Esophagus muscularis mucosa (tissue), 4 donors: ENCODE measurements around the gene KCNJ9. TPM values are rescaled to one million over a fixed set of nuclear protein-coding genes. Genes with fewer than 3 reads are reported as not detected.

Experiments used
- DNase-seq: peaks from one replicate; pipeline ENCODE4 v3.0.0-alpha.2; 2017; ENCODE audit errors: extremely low spot score
- H3K27ac ChIP-seq, 4 donors: fragments of 200-600 bp; sonication (generic); replicated peaks in 1 of 4; 1 replicate in 3 of 4; 2 replicates in 1 of 4; pipeline ENCODE4 v1.5.1; 2016 to 2019; ENCODE audit warnings: mild to moderate bottlenecking in 1 of 4
- H3K27me3 ChIP-seq, 4 donors: fragments of 200-600 bp; sonication (generic); one replicate each; pipeline versions ENCODE4 v1.5.1 to v1.6.0; 2016 to 2019
- H3K36me3 ChIP-seq, 4 donors: fragments of 200-600 bp; sonication (generic); one replicate each; pipeline ENCODE4 v1.5.1; 2016 to 2019
- H3K4me1 ChIP-seq, 4 donors: fragments of 200-600 bp; sonication (generic); one replicate each; pipeline ENCODE4 v1.5.1; 2016 to 2019
- H3K4me3 ChIP-seq, 4 donors: fragments of 200-600 bp; sonication (generic); 1 replicate in 2 of 4; 2 replicates in 2 of 4; pipeline ENCODE4 v1.5.1; 2016 to 2019; ENCODE audit warnings: mild to moderate bottlenecking in 4 of 4, moderate library complexity in 1 of 4
- H3K9me3 ChIP-seq, 4 donors: fragments of 200-600 bp; sonication (generic); 1 replicate in 3 of 4; 2 replicates in 1 of 4; pipeline ENCODE4 v1.5.1; 2016 to 2019
- EP300 ChIP-seq: sonication (generic); formaldehyde crosslinking; IDR thresholded peaks from one replicate; pipeline ENCODE4 v1.6.1; 2017; ENCODE audit warnings: antibody characterized with exemption
- POLR2A ChIP-seq: fragments of 450-650 bp; IDR thresholded peaks from one replicate; pipeline ENCODE4 v1.6.1; 2017; ENCODE audit warnings: antibody characterized with exemption, moderate library complexity, mild to moderate bottlenecking, low read depth
- POLR2AphosphoS5 ChIP-seq, 2 donors: sonication (generic); formaldehyde crosslinking; IDR thresholded peaks; one replicate each; pipeline ENCODE4 v1.6.1; 2017; ENCODE audit warnings: antibody characterized with exemption in 2 of 2
- WGBS: methylation state at CpG from one replicate; pipeline ENCODE4 v1.1.5; 2018; 5-methylcytosine and 5-hydroxymethylcytosine counted together
- intact Hi-C: fragments of 100-400 bp; cut with DNase I; formaldehyde crosslinking; loops from one replicate; pipeline ENCODE4 v1.15.1; 2023
- total RNA-seq, 4 donors: library from RNA; depleted of rRNA; stranded (reverse); fragments of >200 nt; gene quantifications; one replicate each; pipeline versions ENCODE4 v1.1.0 to v1.2.1, GENCODE V29; 2016
- TF ChIP-seq, protein P1 (sequence below), 3 experiments: fragments of 200-600 bp in 2 of 3; fragments of 450-650 bp in 1 of 3; sonication (generic) in 2 of 3; IDR thresholded peaks; one replicate each; pipeline ENCODE4 v1.5.1; 2017 to 2019; ENCODE audit warnings: antibody characterized with exemption in 3 of 3, mild to moderate bottlenecking in 2 of 3, moderate library complexity in 1 of 3

KCNJ9 gene
- total RNA-seq, 4 donors from 2014 or later: not detected

DNA sequence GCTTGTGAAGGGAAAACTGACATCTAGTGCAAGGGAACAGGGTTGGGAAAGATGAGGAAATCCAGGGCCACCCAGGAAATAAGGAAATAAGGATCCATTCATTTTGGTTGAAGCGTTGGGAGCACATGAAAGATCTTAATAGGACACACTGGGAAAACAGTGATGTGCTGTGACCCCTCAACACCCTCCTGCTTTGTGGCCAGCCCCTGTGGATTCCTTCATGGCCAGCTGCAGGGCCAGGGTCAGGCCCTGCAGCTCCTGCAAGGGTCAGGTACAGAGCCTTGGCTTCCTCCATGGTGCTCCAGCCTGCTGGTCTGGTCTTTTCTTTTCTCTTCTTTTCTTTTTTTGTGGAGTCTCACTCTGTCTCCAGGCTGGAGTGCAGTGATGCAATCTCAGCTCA is 30.7 kb upstream of the KCNJ9 start:
- Histone ChIP-seq H3K27me3 (peaks cover 0 to 26% (median 0%) of the 10 kb centered on the region in 4 donors), H3K4me3 (no peak overlapping the region), H3K9me3 (no peaks in the 10 kb centered on the region), H3K36me3 (no peaks in the 10 kb centered on the region), H3K4me1 (peaks cover 9 to 16% (median 14%) of the 10 kb centered on the region in 4 donors), H3K27ac (no peak overlapping the region)
- intact Hi-C loops: no loop called here
- no peak for DNase-seq
- WGBS: 70% methylated on average over 1 of the region's 1 CpG
- TF ChIP-seq, protein P1, sequence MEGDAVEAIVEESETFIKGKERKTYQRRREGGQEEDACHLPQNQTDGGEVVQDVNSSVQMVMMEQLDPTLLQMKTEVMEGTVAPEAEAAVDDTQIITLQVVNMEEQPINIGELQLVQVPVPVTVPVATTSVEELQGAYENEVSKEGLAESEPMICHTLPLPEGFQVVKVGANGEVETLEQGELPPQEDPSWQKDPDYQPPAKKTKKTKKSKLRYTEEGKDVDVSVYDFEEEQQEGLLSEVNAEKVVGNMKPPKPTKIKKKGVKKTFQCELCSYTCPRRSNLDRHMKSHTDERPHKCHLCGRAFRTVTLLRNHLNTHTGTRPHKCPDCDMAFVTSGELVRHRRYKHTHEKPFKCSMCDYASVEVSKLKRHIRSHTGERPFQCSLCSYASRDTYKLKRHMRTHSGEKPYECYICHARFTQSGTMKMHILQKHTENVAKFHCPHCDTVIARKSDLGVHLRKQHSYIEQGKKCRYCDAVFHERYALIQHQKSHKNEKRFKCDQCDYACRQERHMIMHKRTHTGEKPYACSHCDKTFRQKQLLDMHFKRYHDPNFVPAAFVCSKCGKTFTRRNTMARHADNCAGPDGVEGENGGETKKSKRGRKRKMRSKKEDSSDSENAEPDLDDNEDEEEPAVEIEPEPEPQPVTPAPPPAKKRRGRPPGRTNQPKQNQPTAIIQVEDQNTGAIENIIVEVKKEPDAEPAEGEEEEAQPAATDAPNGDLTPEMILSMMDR (IDR thresholded peaks at IDR 0.05): no peak
- no peak for TF ChIP-seq EP300
- TF ChIP-seq POLR2AphosphoS5 (IDR thresholded peaks at IDR 0.05): no peak
- no peak for TF ChIP-seq POLR2A

DNA sequence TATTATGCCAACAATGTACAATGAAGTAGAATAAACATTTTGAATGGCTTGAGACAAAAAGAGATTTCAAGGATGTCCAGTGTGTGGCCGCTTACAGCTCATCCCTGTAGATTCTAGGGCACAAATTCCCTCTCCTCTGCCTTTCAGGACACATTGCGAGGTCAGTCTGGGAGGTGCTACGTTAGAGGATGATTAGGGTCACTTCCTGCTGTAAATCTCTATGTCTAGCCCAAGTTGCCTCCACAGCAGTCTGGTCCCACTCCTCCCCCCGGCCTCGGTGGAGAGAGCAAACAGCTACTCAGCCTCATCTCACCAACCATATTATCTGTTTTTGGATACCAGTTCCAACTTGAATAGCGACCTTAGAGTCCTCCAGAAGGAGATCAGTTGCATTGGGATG is 28.4 kb upstream of the KCNJ9 start:
- intact Hi-C loops: no loop called here
- Histone ChIP-seq H3K27ac (no peak overlapping the region), H3K4me3 (no peak overlapping the region), H3K9me3 (no peaks in the 10 kb centered on the region), H3K4me1 (no peaks in the 10 kb centered on the region), H3K27me3 (peaks cover 0 to 43% (median 0%) of the 10 kb centered on the region in 4 donors), H3K36me3 (no peaks in the 10 kb centered on the region)
- DNase-seq: no peak
- WGBS: 70% methylated on average over 6 of the region's 6 CpGs
- TF ChIP-seq, protein P1 (IDR thresholded peaks at IDR 0.05): no peak

DNA sequence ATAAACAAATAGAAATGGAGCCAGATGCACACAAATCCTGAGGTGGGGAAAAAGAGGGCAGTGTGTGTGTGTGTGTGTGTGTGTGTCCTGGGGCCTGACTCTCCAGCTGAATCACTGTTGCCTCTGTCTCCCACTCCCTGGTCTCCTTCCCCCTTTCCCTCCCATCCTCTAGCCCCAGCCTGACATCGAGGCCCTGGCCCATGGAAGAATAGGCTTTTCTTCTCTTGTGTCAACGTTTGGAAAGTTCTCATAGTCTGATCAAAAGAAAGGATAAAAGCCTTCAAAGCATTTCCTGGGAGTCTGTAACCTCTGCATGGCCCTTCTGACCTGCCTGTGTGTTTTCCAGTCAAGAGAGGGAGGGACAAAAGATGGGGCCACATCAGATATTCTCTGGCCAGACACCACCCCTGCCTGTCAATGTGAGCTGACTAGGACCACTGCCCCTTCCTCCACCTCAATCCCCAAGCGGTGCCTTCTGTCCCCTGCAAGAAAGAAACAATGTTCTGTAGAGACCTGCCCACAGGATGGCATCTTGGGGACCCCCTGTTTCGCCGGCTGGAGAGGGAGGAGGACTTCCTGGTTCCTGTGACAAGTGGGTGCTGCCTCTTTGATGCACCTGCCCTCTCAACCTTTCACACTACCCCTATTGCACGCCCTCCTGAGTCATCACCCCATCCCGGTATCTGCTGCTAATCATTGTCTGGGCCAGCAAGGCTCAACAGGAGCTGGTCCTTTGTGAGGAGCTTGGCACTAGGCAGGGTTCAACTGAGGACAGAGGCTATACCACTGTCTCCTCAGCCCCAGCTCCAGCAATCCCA is 27.6 kb upstream of the KCNJ9 start:
- H3K27ac ChIP-seq: no peak overlapping the region
- no peak overlapping the region for H3K4me3 ChIP-seq
- peaks cover 0 to 45% (median 0%) of the 10 kb centered on the region in 4 donors for H3K27me3 ChIP-seq
- H3K4me1 ChIP-seq: no peaks in the 10 kb centered on the region
- no peaks in the 10 kb centered on the region for H3K36me3 ChIP-seq
- TF ChIP-seq POLR2AphosphoS5 (IDR thresholded peaks at IDR 0.05): no peak
- no peak for TF ChIP-seq EP300
- TF ChIP-seq, protein P1 (IDR thresholded peaks at IDR 0.05): no peak
- TF ChIP-seq POLR2A: no peak
- intact Hi-C loops: no loop called here
- no peak for DNase-seq
- WGBS: 61% methylated on average over 3 of the region's 7 CpGs
- H3K9me3 ChIP-seq: no peaks in the 10 kb centered on the region

DNA sequence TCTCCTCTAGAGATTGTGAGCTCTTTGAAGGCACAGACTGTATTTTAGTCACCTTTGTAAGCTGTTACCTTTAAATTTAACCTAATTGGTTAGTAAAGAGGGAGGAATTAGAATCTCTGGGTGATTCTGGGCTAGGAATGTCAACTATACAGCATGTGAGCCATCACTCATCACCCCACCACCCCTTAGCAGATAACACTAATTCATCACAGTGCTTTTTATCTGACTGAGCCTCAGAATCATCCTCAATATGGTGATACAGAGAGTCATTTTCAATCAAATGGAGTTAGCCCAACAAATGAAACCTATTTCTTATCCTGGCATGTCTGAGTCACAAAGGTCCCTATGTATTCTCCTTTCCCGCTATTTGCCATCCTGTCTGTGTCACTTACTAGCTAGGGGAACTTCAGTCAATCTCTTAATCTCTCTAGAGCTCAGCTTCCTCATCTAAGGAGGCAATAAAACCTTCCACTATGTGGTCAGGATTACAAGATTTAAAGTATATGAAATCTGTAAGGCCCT is 24.6 kb upstream of the KCNJ9 start:
- peaks cover 0 to 51% (median 0%) of the 10 kb centered on the region in 4 donors for H3K27me3 ChIP-seq
- no peaks in the 10 kb centered on the region for H3K9me3 ChIP-seq
- no peak overlapping the region for H3K27ac ChIP-seq
- no peak for DNase-seq
- TF ChIP-seq POLR2AphosphoS5 (IDR thresholded peaks at IDR 0.05): no peak
- no peak for TF ChIP-seq POLR2A
- no peak for TF ChIP-seq EP300
- TF ChIP-seq, protein P1 (IDR thresholded peaks at IDR 0.05): no peak
- no peaks in the 10 kb centered on the region for H3K4me1 ChIP-seq
- H3K36me3 ChIP-seq: no peaks in the 10 kb centered on the region
- intact Hi-C loops: no loop called here
- H3K4me3 ChIP-seq: no peak overlapping the region
- WGBS: 61% methylated on average over 1 of the region's 1 CpG
